Adrenal gland (tissue), 5 donors: ENCODE measurements around the gene SFI1.

Experiments used
- CTCF ChIP-seq, 6 experiments: fragments of 450-650 bp in 4 of 6; fragments of 200-600 bp in 2 of 6; sonication (generic) in 1 of 6; IDR thresholded peaks; 1 replicate in 5 of 6; 2 replicates in 1 of 6; pipeline versions ENCODE4 v1.5.1 to v1.8.0; 2016 to 2021; ENCODE audit warnings: antibody characterized with exemption in 6 of 6, mild to moderate bottlenecking in 2 of 6, moderate library complexity in 1 of 6
- POLR2A ChIP-seq, 2 donors: fragments of 450-650 bp; IDR thresholded peaks; one replicate each; pipeline ENCODE4 v1.6.1; 2017; ENCODE audit warnings: antibody characterized with exemption in 2 of 2, mild to moderate bottlenecking in 2 of 2, moderate library complexity in 1 of 2
- donor health status: DM: no; HTN: no; CAD: no.

- TF ChIP-seq CTCF (IDR thresholded peaks at IDR 0.05): no peak
- TF ChIP-seq POLR2A (IDR thresholded peaks at IDR 0.05): no peak
Observed at GRCh38 chr22:31610611-31611010, 114.3 kb downstream of the SFI1 start.
